DMS79 treated with DMSO at 0.1 percent for 48 hours (cell line): ENCODE results near the gene ITGA11.

ENCODE experiments used
- DNase-seq: peaks from one replicate; lab custom pipeline; 2025; lab: John Stamatoyannopoulos, UW

The ITGA11 gene

DNA sequence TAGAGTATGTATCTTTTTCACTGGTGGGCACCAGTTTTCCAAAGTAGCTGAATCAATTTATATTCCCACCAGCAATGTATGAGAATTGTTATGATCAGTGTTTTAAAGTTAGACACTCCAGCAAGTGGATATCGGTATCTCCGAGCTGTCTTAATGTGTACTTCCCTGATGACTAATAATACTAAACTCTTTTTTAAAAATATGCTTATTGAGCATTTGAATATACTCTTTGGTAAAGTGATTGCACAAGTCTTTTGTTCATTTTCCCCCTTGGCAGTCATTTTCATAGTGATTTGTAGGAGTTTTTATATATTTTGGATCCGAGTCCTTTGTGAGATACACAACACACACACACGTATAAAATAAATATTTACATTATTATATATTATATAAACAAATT is 166.9 kb downstream of the ITGA11 start:
- no peak for DNase-seq

GRCh38 chr15:68264282-68264681 is 167.7 kb downstream of the ITGA11 start:
- no peak for DNase-seq

- no peak for DNase-seq
Measured at GRCh38 chr15:68262514-68263356, 169.2 kb downstream of the ITGA11 start.

DNA sequence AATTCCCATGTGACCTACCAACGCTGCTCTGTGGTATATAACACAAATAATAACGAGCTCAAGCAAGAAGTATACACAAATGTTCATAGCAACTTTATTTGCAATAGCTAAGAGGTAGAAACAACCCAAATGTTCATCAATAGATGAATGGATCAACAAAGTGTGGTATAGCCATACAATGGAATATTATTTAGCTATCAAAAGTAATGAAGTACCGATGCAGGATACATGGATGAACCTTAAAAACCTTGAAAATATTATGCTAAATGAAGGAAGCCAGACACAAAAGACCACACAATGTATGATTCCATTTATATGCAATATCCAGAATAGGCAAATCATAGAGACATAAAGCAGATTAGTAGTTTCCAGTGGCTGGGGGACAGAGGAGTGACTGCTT is 170.0 kb downstream of the ITGA11 start:
- no peak for DNase-seq

DNA sequence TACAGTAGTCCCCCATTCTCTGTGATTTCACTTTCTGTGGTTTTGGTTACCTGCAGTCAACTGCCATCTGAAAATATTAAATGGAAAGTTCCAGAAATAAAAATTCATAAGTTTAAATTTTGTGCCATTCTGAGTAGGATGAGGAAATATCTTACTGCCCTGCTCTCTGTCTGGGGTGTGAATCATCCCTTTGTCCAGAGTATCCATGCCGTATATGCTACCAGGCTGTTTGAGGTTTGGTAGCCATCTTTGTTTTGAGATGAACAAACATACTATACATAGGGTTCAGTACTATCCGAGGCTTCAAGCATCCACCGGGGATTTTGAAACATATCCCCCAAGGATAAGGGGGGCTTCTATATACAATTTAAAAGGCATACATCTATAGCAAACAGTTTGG is 170.7 kb downstream of the ITGA11 start:
- DNase-seq: no peak

DNA sequence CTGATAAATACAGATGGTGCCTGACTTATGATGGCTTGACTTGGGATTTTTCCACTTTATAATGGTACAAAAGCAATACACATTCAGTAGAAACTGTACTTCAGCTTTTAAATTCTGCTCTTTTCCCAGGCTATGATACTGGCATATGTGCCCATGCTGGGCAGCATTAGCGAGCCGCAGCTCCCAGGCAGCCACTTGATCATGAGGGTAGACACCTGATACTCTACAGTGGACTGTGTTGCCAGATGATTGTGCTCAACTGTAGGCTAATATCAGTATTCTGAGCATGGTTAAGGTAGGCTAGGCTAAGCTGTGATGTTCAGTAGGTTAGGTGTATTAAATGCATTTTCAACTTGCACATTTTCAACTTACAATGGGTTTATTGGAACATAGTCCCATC is 172.1 kb downstream of the ITGA11 start:
- peak; percentile 0 for DNase-seq

DNA sequence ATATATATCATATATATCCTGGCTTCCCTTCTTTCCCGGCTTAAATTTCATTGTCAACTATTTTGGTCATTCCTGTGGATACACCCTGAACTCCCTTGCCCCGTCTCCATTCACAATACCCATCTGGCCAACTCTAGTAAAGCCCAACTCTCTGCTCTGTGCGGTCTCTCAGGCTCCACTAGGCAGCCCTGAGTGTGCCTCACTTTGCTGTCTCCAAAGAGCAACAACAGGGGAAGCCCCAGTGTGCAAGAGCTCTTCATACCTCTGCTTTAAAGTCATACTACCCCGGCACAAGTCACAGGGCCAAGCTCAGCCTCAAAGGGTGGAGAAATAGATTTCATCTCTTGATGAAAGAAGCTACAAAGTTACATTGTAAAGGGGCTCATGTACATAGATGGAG is 173.3 kb downstream of the ITGA11 start:
- no peak for DNase-seq

GRCh38 chr15:68256675-68257450 is 175.1 kb downstream of the ITGA11 start:
- DNase-seq: peak; percentile 44

- DNase-seq: peak; percentile 38
Measured at GRCh38 chr15:68252925-68253534, 178.9 kb downstream of the ITGA11 start.

DNA sequence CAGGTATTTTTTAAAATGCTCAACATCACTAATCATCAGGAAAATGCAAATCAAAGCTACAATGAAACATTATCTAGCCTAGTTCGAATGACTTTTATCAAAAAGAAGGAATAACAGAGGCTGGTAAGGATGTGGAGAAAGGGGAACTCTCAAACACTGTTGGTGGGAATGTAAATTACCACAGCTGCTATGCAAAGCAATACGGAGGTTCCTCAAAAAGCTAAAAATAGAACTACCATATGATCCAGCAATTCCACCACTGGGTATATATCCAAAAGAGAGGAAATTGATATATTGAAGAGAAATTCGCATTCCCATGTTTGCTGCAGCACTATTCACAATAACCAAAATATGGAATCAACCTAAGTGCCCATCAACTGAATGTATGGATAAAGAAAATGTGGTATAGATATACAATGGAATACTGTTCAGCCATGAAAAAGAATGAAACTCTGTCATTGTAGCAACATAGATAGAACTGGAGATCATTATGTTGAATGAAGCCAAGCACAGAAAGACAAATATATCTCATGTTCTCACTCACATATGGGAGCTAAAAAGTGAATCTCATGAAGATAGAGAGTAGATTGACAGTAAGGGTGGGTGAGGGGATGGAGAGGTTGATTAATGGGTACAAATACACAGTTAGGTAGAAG is 182.8 kb downstream of the ITGA11 start:
- no peak for DNase-seq
